ENCODE data around the gene MYO1E.

MYO1E gene

DNA sequence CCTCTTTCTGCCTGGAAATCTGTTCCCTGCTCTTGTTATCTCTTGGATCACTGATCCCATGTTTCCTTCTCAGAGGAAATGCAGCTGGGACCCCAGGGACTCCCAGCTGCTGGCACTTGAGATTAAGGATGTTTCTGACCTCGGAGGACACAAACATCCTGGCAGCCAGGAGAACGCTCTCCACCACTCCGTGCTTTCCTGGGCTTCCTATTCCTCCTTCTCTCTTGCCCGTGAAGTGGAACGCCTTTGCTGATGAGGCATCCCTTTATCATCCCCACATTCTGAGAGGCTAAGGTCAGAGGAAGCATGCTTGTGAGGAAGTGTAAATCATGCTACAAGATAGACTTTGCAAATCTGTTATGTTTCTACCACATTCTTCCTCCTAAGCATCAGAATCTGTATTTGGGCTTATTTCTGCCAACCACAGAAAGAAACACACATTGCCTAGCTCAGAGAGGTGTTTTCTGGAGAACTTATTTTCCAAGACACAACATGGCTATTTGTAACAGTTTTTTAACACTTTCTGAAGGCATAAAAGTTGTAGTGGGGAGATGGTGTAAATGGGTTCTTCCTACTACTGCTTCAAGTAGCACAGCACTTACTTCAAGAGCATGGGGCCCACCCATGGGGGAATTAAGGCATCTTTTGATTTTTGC is 191.6 kb downstream of the MYO1E start:
- TF ChIP-seq, protein P1, sequence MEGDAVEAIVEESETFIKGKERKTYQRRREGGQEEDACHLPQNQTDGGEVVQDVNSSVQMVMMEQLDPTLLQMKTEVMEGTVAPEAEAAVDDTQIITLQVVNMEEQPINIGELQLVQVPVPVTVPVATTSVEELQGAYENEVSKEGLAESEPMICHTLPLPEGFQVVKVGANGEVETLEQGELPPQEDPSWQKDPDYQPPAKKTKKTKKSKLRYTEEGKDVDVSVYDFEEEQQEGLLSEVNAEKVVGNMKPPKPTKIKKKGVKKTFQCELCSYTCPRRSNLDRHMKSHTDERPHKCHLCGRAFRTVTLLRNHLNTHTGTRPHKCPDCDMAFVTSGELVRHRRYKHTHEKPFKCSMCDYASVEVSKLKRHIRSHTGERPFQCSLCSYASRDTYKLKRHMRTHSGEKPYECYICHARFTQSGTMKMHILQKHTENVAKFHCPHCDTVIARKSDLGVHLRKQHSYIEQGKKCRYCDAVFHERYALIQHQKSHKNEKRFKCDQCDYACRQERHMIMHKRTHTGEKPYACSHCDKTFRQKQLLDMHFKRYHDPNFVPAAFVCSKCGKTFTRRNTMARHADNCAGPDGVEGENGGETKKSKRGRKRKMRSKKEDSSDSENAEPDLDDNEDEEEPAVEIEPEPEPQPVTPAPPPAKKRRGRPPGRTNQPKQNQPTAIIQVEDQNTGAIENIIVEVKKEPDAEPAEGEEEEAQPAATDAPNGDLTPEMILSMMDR (IDR thresholded peaks at IDR 0.05; ENCODE audit: low read length, missing control alignments), result no peak
- DNase-seq (ENCODE audit: low read depth), result peak; percentile 38
- H3K4me3 ChIP-seq (replicated peaks; ENCODE audit: low read depth, low read length), result no peak overlapping the region

DNA sequence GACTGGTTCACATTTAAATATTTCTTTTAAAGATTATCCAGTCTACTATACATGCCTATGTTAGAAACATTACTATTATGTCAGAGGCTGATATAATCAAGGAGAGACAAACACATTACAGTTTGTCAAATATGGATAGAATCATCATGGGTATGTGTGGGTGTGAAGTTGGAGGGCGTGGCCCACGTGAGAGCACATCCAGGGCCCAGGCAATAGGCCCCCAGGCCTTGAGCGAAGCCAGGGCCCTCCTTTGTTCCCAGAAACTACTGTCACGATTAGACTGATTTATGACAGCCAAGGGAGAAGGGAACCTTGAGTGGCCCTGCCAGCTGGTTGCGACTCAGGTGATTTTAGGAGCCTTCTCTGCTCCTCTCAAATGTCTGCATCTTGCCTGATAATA is 193.0 kb downstream of the MYO1E start:
- TF ChIP-seq, protein P1 (IDR thresholded peaks at IDR 0.05; ENCODE audit: low read length, missing control alignments), result no peak
- H3K4me3 ChIP-seq (replicated peaks; ENCODE audit: low read depth, low read length), result no peak overlapping the region
- DNase-seq (ENCODE audit: low read depth), result no peak

DNA sequence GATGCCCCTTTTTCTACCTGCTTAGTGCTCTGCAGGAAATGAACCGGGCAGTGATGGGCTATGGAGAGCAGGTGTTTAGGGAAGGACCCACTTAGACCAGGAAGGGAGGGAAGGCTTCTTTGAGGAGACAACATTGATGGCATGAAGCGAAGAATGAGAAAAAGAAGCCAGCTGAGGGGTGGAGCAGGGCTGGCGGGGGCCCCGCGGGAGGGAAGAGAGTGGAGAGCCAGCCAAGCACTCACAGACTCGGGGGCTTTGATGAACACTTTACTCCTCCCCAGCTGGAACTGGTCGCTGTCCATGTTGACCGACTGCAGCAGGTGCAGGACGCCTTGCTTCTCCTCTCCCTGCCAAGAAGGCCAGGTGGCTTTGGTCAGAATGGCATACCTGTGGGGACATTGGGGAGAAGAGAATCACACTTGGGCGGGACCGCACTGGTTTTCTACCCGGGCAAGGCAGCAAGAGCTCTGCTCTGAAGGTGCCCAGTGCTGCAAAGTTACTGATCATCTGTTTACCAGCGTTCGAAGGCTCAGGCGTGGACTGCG is 194.4 kb downstream of the MYO1E start:
- TF ChIP-seq, protein P1 (IDR thresholded peaks at IDR 0.05; ENCODE audit: low read length, missing control alignments), result no peak
- DNase-seq (ENCODE audit: low read depth), result no peak
- H3K4me3 ChIP-seq (replicated peaks; ENCODE audit: low read depth, low read length), result no peak overlapping the region

DNA sequence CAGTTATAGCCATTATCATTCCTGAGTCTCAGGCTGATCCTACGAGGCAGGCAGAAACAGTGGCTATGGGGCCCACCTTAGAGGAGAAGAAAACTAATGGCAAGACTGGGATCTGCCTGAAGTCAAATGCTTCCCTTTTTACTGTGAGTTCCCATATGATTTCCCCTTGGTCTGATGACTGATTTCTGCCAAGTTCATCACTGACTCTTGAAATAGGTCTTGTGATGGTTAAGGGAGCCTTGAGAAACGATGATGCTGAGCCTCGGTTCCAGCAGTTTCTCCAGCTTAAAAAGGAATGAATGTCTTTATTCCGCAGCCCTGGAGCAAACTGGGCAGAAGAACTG is 195.4 kb downstream of the MYO1E start:
- H3K4me3 ChIP-seq (replicated peaks; ENCODE audit: low read depth, low read length), result no peak overlapping the region
- DNase-seq (ENCODE audit: low read depth), result no peak
- TF ChIP-seq, protein P1 (IDR thresholded peaks at IDR 0.05; ENCODE audit: low read length, missing control alignments), result no peak

DNA sequence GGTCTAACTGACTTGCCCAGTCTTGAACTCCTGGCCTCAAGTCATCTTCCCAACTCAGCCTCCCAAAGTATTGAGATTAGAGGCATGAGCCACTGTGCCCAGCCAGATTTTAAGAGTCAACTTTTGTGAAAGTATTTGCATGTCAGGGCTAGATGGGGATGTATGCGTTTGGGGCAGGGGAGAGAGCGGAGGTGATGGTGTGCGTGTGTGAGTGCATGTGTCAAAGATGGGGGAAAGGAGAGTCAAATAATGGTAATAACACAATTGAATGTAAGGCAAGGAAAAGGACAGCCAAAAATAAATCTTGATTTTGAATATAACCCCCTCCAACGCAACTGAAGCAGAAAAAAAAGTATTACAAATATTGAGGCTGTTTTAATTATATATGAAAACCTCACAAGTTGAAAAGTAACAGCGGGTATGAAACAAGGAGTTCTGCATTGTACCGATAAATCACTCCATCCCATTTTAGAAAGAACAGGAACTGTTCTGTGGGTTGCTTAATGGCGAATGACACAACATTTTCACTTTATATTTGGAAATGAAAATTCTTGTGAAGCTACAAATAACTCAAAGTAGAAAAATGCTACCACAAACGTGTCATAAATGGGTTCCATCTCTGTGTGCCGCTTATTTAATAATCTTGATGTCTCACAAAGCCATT is 195.9 kb downstream of the MYO1E start:
- DNase-seq (ENCODE audit: low read depth), result no peak
- TF ChIP-seq, protein P1 (IDR thresholded peaks at IDR 0.05; ENCODE audit: low read length, missing control alignments), result no peak
- no peak overlapping the region for H3K4me3 ChIP-seq (replicated peaks; ENCODE audit: low read depth, low read length)

DNA sequence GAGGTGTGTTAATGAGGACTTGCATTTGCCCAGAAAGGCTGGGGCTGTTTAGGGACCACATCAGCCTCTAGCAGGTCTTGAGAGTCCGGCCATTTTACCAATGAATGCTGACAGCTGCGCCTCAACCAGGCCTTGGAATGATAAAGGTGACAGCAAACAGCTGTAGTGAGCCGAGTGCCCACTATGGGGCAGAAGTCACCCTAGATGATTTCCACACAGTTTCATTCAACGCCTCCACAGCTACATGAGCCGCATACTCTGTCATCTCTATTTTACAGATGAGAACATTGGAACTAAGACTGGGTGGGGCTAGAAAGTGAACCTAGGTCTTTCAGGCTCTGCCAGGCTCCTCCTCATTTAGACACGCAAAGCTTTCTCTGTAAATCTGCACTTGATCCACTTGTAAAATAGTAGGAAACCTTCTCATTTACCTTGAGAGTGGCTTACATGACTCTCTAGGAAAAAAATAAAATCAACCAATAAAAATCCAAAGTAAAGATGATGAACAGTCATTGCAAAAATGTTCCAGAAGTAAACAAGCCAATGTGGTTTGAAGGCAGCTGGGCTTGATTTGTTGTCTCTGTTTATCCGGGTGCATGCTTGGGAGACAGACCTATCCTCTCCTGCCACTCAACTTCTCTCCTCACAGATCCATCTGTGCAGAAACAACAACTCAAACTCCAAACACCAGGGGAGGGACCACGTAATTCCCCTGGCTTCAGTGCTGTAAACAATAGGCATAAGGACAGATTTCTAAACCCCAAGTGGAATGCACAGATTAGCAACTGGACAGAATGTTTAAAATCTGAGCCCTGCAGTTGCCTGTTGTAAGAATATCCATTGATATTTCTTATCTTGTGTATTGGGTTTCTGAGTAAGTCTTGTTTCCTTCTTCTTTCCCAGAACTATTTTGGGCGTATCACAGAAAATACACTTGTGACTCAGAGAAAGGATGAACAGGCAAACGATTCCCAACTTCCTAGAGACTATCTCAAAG is 197.5 kb downstream of the MYO1E start:
- TF ChIP-seq, protein P1 (IDR thresholded peaks at IDR 0.05; ENCODE audit: low read length, missing control alignments), result peak; percentile 74
- peak; percentile 87 for DNase-seq (ENCODE audit: low read depth)
- peak overlapping the region; percentile 10 for H3K4me3 ChIP-seq (replicated peaks; ENCODE audit: low read depth, low read length)
